GM12892 (cell line): ENCODE measurements around the gene PLEKHG5.

Experiments used
- POLR2AphosphoS5 ChIP-seq: IDR thresholded peaks from 2 replicates; pipeline ENCODE4 v1.6.1; 2011; ENCODE audit warnings: low read depth, low read length, control low read depth
- TAF1 ChIP-seq: IDR thresholded peaks from 2 replicates; pipeline ENCODE4 v1.6.1; 2011; ENCODE audit warnings: low read depth, mild to moderate bottlenecking, control low read depth, low read length, borderline replicate concordance

DNA sequence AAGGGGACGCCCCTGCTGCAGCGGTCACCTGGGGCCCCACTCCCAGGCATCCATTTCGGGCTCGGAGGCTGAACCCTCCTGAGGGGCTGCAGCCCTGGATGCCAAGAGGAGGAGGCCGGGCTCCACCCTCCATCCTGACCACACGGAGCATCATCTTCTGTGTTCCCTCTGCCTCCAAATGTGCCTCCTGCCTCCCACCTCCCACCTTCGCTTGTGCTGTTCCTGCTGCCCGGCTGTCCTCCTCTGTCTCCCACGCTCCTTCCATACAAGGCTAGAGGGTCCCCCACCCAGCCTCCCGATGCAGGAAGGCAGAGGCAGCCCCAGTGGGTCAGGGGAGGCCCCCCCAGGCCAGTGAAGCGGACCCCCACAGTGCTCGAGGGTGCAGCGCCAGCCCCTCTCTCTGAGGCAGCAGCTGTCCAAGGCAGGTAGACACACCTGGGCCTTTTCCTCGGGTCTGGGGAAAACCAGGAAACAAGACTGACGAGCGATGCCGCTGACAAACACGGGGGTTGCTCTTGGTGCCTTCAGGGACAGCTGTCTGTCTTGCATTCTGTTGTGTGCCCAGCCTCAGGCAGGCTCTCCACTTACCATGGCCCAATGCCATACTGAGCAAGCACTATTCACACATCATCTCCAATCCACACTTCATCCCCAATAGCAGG lies 16.8 kb upstream of the PLEKHG5 start:
- no peak for TF ChIP-seq TAF1
- no peak for TF ChIP-seq POLR2AphosphoS5
